HG02759 (cell line): ENCODE measurements around the gene FMN2.

Experiments
- ATAC-seq: cut with Tn5 transposase; IDR thresholded peaks from one replicate; pipeline ENCODE4 v1.9.1; 2021; ENCODE audit warnings: mild to moderate bottlenecking, moderate library complexity; ENCODE audit not compliant: unreplicated experiment

FMN2 gene

GRCh38 chr1:240096974-240097373, 5.3 kb downstream of the FMN2 start:
- ATAC-seq = no peak

DNA sequence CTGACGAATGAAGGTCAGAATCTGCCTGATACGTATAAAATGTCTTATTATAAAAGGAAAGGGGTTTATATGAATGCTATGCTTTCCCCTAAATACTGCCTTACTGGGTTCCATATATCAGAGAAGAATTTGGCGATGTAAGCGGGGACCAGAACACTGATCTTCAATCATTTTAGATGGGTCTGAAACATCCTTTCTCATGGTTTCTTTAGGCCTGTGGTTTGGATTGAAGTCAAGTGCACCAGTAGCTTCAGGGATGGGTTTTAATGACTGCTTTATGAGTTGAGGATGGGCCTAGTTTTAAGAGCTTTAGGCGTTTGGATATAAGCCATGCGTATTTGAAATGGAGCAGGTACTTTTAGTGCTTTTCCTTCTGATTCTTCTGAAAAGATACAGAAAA, 6.9 kb downstream of the FMN2 start:
- ATAC-seq = no peak

- ATAC-seq = no peak
Measured at GRCh38 chr1:240099329-240099728, 7.6 kb downstream of the FMN2 start.

GRCh38 chr1:240099748-240100147, 8.1 kb downstream of the FMN2 start:
- ATAC-seq = no peak

DNA sequence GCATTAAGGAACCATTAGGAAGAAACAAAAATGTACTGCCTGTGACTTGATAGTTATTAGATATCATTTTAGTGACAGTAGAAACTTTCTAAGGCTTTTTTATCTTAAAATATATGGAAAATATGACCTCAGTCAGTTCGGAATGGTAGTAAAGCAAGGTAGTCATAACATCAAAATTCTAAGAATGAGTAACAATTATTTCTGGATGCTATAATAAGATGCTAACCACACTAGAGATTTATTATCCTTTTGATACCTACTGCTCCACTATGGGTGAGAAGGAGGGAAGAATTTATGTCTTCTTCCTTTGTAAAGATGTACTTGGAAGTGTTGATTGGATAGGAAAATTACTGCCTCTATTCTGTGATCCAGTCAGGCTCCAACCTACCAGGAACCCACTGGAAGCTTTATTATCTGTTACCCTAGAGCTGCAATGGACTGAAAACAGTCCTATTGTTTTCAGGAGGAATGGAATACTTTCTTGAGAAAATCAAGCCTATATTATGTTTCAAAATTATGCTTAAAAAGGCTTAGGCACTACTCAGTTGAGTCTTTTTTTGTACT, 8.8 kb downstream of the FMN2 start:
- no peak for ATAC-seq

DNA sequence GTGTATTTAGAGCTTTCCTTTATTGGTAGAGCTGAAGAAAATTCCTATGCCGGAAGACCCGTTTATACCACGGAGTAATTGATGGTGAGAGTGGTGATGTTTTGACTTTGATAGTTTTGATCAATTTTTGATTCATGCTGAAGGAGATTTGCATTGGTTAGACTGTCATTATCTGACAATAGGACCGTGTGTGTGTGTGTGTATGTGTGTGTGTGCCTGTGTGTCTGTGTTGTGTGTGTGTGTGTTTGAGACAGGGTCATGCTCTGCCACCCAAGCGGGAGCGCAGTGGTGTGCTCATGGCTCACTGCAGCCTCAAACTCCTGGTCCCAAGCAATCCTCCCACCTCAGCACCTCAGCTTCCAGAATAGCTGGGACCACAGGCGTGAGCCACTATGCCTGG, 9.6 kb downstream of the FMN2 start:
- ATAC-seq = no peak

GRCh38 chr1:240101737-240102136, 10.1 kb downstream of the FMN2 start:
- ATAC-seq = no peak

- no peak for ATAC-seq
Measured at GRCh38 chr1:240104672-240105071, 13.0 kb downstream of the FMN2 start.

DNA sequence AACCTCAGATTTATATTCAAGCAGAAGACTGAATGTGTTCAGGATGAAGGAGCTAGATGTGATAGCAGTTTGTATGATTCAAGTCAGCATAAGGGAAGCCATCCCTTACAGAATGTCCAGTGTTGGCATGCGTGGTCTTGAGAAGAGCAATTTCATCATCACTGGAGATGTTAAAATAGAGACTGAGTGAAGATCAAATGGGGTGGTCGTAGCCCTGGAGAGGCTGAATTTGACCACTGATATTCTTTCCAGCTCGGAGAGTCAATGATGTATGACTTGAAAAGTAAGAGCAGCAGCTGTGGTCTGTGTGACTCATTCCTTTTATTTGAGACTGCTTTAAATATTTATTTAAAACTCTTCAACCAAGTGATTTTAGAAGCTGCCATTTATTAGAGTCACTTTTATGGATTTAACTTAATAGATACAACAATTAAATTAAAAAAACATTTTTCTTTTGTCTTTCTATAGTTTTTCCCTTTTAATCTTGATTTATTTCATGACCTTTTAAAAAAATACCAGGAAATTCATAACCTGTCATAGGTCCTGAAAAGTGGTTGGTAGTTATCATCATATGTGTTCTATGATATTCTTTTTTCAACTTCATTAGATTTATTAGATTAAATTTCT, 15.5 kb downstream of the FMN2 start:
- no peak for ATAC-seq

DNA sequence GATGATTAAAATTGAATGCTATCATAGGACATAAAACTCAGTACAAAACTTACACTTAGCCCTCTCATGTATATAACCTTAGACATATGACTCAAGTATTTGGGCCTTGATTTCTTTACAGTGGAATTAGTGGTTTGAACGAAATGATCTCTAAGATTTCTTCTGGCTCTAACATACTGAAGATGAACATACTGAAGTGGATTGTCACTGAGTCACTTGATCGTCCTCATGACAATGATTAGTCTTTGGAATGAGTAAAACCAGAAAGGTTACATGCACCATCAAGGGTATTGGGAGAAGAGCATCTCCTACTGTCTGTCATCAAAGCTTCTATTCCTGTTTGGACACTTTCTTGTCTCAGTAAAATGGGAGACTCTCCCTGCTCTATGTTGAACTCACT, 17.4 kb downstream of the FMN2 start:
- no peak for ATAC-seq

- no peak for ATAC-seq
Measured at GRCh38 chr1:240109920-240110636, 18.4 kb downstream of the FMN2 start.

DNA sequence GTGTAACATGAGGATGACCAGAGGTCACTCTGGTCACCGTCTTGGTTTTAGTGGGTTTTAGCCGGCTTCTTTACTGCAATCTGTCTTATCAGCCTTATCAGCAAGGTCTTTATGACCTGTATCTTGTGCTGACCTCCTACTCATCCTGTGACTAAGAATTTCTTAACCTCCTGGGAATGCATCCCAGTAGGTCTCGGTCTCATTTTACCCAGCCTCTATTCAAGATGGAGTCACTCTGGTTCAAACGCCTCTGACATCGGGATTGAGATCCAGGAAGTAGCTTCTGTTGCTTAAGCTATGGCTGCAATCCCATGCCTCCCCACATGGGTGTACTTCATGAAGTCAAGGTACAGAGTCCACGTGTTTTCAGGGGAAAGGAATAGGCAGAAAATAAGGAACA, 19.9 kb downstream of the FMN2 start:
- no peak for ATAC-seq

GRCh38 chr1:240114222-240114621, 22.5 kb downstream of the FMN2 start:
- no peak for ATAC-seq

DNA sequence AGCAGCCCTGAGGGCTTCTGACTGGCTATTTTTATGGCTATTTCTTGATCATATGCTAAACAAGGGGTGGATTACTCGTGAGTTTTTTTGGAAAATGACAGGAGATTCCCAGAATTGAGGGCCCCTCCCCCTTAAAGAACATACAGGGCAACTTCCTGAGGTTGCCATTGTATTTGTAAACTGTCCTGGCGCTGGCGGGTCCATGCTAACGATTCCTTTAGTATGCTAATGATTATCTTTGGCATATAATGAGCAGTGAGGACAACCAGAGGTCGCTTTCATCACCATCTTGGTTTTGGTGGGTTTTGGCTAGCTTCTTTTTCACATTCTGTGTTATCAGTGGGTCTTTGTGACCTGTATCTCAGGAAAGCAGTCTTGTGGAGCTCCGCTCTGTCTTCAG, 24.1 kb downstream of the FMN2 start:
- no peak for ATAC-seq

DNA sequence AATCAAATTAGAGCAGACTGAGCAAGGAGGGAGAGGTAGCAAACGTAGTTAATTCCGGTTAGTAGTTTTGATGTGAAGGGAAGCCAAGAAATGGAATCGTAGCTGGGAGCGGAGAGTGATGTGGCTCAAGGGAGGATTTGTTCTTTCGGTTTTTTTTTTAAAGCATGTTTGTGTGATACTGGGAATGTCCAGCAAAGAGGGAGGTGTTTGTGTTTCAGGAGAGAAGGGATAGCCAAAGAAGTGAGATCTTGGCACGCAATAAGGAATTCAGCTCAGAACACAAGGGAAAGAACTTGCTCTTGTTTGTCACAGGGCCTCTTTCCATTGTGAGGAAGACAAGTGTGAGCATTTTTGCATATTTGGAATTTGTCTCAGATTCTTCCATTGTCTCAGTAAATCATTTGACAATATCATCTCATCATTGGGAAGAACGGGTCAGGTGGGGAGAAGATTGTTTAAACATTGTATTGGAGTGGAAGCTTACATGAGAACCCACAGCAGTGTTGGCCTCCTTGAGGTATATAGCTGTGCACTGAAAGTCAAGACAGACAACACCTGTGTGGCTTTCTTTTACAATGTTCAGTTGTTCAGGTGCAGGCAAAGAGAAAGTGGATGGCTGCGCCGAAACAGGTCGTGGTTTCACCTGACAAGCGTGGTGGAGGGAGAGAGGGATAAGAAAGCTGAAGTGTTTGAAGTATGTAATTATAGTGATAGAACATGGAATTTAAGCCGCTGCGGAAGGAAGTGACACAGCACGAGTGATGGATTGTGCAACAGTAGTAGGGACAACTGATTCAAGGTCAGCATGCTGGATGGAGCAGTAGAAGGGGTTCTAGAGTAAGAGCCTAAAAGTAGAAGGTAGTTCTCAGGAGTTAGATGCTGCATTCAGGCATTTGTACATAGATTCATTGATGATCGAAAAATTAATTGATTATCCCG, 25.4 kb downstream of the FMN2 start:
- no peak for ATAC-seq

DNA sequence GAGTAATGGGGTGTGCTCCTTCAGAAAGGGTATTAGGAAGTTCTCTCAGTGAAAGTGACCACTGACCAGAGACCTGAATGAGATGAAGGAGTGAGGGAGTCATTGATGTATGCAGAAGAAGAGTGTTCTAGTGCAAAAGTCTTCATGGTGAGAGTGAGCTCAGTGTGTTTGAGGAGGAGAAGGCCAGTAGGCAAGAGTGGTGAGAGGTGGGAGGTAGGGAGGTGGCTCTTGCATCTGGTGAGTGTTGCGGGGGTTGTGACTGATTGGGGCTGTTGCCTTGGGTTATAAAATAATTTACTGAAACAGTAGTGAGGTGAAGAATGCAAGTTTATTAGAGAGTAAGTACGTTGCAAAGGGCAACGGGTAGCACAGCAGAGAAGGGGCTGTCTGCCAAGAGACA, 26.2 kb downstream of the FMN2 start:
- no peak for ATAC-seq

DNA sequence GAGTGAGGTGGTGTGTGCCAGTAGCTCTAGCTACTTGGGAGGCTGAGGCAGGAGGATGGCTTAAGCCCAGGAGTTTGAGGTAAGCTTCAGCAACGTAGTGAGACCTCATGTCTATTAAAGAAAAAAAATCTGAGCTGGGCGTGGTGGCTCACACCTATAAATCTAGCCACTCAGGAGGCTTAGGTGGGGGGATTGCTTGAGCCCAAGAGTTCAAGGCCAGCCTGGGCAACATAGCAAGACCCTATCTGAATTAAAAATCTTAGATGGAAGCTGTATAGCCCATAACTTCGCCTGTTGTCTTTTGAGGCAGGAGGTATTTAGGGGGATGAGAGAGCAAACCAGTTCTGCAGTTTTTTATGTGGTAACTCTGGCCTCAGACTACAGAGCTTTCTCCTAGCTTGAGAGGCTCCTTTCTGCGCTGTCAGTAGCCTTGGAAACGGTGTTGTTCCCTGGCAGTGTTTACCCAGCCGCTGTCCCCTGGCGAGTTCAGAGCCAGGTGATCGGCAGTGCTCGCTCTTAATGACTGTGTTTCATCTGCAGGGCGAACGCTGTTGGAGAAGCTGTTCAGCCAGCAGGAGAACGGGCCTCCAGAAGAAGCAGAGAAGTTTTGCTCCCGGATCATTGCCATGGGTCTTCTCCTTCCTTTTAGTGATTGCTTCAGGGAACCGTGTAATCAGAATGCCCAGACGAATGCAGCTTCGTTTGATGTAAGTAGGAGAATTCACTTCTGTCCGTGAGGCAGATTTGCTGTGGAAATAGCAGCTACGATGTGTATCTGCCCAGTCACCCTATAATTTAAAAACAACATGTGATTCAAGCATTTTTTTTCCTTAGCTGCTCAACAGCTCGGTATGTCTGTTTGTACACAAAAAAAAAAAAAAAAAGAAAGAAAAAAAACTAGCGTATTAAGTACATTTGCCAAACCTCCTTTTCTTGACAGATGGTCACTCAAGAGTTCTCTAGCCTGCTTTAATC, 31.2 kb downstream of the FMN2 start:
- ATAC-seq = no peak

GRCh38 chr1:240126821-240127220, 35.1 kb downstream of the FMN2 start:
- no peak for ATAC-seq

DNA sequence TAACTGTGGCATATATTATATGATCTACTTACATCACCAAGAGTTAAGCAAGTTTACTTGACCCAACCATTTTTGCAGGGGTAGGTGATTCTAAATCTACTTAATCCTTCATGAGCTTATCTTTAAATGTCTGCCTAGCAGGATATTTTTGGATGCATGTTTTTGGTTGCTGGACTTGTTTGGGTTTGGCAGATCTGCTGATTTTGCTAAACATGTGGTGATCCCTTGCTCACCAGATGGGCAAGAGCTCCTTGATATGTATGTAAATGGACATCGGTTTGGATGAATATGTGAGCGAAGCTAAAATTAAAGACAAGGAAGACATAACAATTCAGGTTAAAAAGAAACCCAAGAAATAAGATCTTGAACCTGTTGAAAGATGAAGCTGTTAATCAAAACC, 36.7 kb downstream of the FMN2 start:
- no peak for ATAC-seq

- no peak for ATAC-seq
Measured at GRCh38 chr1:240134113-240134512, 42.4 kb downstream of the FMN2 start.
